ENCODE measurements around the gene ADGRG2.
"Not testable (repeated sequence)": the region's sequence is repeated elsewhere in the genome, so short reads cannot be mapped to it uniquely, and the experiment has no call there.

DNA sequence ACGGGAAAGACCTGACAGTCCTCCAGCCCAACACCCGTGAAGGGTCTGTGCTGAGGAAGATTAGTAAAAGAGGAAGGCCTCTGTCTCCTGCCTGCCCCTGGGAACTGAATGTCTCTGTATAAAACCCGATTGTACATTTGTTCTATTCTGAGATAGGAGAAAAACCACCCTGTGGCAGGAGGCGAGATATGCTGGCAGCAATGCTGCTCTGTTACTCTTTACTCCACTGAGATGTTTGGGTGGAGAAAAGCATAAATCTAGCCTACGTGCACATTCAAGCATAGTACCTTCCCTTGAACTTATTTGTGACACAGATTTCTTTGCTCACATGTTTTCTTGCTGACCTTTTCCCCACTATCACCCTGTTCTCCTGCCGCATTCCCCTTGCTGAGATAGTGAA lies 142.0 kb downstream of the ADGRG2 start:
- TF ChIP-seq PPARA (CRISPR knock-in tag; IDR thresholded peaks at IDR 0.05; ENCODE audit: borderline replicate concordance); ISL1 (CRISPR knock-in tag; IDR thresholded peaks at IDR 0.05); ZFP3 (CRISPR knock-in tag; IDR thresholded peaks at IDR 0.05); ZNF565 (CRISPR knock-in tag; conservative IDR thresholded peaks at IDR 0.05; ENCODE audit: low read depth); ARNTL (CRISPR knock-in tag; IDR thresholded peaks at IDR 0.05; ENCODE audit: borderline replicate concordance, low read depth); ESRRG (CRISPR knock-in tag; IDR thresholded peaks at IDR 0.05); ZC3H10 (CRISPR knock-in tag; IDR thresholded peaks at IDR 0.05); TOX (CRISPR knock-in tag; IDR thresholded peaks at IDR 0.05; ENCODE audit: borderline replicate concordance); TCF4 (CRISPR knock-in tag; IDR thresholded peaks at IDR 0.05; ENCODE audit: borderline replicate concordance): not testable (repeated sequence)
- TF ChIP-seq, protein P1, sequence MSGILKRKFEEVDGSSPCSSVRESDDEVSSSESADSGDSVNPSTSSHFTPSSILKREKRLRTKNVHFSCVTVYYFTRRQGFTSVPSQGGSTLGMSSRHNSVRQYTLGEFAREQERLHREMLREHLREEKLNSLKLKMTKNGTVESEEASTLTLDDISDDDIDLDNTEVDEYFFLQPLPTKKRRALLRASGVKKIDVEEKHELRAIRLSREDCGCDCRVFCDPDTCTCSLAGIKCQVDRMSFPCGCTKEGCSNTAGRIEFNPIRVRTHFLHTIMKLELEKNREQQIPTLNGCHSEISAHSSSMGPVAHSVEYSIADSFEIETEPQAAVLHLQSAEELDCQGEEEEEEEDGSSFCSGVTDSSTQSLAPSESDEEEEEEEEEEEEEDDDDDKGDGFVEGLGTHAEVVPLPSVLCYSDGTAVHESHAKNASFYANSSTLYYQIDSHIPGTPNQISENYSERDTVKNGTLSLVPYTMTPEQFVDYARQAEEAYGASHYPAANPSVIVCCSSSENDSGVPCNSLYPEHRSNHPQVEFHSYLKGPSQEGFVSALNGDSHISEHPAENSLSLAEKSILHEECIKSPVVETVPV (CRISPR knock-in tag; IDR thresholded peaks at IDR 0.05) = not testable (repeated sequence)
- TF ChIP-seq, protein P2, sequence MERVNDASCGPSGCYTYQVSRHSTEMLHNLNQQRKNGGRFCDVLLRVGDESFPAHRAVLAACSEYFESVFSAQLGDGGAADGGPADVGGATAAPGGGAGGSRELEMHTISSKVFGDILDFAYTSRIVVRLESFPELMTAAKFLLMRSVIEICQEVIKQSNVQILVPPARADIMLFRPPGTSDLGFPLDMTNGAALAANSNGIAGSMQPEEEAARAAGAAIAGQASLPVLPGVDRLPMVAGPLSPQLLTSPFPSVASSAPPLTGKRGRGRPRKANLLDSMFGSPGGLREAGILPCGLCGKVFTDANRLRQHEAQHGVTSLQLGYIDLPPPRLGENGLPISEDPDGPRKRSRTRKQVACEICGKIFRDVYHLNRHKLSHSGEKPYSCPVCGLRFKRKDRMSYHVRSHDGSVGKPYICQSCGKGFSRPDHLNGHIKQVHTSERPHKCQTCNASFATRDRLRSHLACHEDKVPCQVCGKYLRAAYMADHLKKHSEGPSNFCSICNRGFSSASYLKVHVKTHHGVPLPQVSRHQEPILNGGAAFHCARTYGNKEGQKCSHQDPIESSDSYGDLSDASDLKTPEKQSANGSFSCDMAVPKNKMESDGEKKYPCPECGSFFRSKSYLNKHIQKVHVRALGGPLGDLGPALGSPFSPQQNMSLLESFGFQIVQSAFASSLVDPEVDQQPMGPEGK (CRISPR knock-in tag; IDR thresholded peaks at IDR 0.05; ENCODE audit: borderline replicate concordance) = not testable (repeated sequence)
- TF ChIP-seq, protein P3, sequence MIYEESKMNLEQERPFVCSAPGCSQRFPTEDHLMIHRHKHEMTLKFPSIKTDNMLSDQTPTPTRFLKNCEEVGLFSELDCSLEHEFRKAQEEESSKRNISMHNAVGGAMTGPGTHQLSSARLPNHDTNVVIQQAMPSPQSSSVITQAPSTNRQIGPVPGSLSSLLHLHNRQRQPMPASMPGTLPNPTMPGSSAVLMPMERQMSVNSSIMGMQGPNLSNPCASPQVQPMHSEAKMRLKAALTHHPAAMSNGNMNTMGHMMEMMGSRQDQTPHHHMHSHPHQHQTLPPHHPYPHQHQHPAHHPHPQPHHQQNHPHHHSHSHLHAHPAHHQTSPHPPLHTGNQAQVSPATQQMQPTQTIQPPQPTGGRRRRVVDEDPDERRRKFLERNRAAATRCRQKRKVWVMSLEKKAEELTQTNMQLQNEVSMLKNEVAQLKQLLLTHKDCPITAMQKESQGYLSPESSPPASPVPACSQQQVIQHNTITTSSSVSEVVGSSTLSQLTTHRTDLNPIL (CRISPR knock-in tag; IDR thresholded peaks at IDR 0.05; ENCODE audit: low read depth) = not testable (repeated sequence)
- TF ChIP-seq, protein P4, sequence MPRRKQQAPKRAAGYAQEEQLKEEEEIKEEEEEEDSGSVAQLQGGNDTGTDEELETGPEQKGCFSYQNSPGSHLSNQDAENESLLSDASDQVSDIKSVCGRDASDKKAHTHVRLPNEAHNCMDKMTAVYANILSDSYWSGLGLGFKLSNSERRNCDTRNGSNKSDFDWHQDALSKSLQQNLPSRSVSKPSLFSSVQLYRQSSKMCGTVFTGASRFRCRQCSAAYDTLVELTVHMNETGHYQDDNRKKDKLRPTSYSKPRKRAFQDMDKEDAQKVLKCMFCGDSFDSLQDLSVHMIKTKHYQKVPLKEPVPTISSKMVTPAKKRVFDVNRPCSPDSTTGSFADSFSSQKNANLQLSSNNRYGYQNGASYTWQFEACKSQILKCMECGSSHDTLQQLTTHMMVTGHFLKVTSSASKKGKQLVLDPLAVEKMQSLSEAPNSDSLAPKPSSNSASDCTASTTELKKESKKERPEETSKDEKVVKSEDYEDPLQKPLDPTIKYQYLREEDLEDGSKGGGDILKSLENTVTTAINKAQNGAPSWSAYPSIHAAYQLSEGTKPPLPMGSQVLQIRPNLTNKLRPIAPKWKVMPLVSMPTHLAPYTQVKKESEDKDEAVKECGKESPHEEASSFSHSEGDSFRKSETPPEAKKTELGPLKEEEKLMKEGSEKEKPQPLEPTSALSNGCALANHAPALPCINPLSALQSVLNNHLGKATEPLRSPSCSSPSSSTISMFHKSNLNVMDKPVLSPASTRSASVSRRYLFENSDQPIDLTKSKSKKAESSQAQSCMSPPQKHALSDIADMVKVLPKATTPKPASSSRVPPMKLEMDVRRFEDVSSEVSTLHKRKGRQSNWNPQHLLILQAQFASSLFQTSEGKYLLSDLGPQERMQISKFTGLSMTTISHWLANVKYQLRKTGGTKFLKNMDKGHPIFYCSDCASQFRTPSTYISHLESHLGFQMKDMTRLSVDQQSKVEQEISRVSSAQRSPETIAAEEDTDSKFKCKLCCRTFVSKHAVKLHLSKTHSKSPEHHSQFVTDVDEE (CRISPR knock-in tag; IDR thresholded peaks at IDR 0.05) = not testable (repeated sequence)
- TF ChIP-seq, protein P5, sequence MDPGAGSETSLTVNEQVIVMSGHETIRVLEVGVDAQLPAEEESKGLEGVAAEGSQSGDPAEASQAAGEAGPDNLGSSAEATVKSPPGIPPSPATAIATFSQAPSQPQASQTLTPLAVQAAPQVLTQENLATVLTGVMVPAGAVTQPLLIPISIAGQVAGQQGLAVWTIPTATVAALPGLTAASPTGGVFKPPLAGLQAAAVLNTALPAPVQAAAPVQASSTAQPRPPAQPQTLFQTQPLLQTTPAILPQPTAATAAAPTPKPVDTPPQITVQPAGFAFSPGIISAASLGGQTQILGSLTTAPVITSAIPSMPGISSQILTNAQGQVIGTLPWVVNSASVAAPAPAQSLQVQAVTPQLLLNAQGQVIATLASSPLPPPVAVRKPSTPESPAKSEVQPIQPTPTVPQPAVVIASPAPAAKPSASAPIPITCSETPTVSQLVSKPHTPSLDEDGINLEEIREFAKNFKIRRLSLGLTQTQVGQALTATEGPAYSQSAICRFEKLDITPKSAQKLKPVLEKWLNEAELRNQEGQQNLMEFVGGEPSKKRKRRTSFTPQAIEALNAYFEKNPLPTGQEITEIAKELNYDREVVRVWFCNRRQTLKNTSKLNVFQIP (CRISPR knock-in tag; IDR thresholded peaks at IDR 0.05; ENCODE audit: borderline replicate concordance, low read depth) = not testable (repeated sequence)

Data from SK-N-SH treated with all-trans-retinoic acid at 6 μM for 48 hours (cell line).